ENCODE measurements around the gene SETD3. TPM values are rescaled to one million over a fixed set of nuclear protein-coding genes. Genes with fewer than 3 reads are reported as not detected.
A peak's percentile ranks its signal among the peaks of the same experiment; 100 is the strongest.

The SETD3 gene
- total and polyA plus RNA-seq, 2 experiments from 2014 or later, result 40.7 to 68.0 TPM

- TF ChIP-seq JUNB (IDR thresholded peaks at IDR 0.05; ENCODE audit: unreplicated experiment) (no peak), NANOG (IDR thresholded peaks at IDR 0.05; ENCODE audit: borderline replicate concordance) (no peak)
These were observed 92.8 kb downstream of the SETD3 start (continued) for GRCh38 chr14:99387880-99388279.

- H4K20me1 ChIP-seq (replicated peaks; ENCODE audit: insufficient read depth), result no peaks in the 10 kb centered on the region
- 0 out of 2 replicates have a peak, but pooled peaks cover 3% of the 10 kb centered on the region for H3K36me3 ChIP-seq (ENCODE audit: insufficient read depth)
- Mint-ChIP-seq H3K27ac (no peak overlapping the region), H3K27me3 (ENCODE audit: insufficient read depth, low read depth, poor library complexity) (peaks cover 11% of the 10 kb centered on the region), H3K36me3 (ENCODE audit: low read depth) (no peaks in the 10 kb centered on the region; the same call in 2 of the 3 replicates), H3K9me3 (peaks cover 4% of the 10 kb centered on the region; the same call in 2 of the 3 replicates), H3K4me3 (no peak overlapping the region), H3K4me1 (peaks cover 31% of the 10 kb centered on the region)
- no peak for ATAC-seq
- H3K4me1 ChIP-seq (ENCODE audit: insufficient read depth), result peaks cover 18% of the 10 kb centered on the region; the same call in 1 of the 2 replicates
- TF ChIP-seq, protein P1, sequence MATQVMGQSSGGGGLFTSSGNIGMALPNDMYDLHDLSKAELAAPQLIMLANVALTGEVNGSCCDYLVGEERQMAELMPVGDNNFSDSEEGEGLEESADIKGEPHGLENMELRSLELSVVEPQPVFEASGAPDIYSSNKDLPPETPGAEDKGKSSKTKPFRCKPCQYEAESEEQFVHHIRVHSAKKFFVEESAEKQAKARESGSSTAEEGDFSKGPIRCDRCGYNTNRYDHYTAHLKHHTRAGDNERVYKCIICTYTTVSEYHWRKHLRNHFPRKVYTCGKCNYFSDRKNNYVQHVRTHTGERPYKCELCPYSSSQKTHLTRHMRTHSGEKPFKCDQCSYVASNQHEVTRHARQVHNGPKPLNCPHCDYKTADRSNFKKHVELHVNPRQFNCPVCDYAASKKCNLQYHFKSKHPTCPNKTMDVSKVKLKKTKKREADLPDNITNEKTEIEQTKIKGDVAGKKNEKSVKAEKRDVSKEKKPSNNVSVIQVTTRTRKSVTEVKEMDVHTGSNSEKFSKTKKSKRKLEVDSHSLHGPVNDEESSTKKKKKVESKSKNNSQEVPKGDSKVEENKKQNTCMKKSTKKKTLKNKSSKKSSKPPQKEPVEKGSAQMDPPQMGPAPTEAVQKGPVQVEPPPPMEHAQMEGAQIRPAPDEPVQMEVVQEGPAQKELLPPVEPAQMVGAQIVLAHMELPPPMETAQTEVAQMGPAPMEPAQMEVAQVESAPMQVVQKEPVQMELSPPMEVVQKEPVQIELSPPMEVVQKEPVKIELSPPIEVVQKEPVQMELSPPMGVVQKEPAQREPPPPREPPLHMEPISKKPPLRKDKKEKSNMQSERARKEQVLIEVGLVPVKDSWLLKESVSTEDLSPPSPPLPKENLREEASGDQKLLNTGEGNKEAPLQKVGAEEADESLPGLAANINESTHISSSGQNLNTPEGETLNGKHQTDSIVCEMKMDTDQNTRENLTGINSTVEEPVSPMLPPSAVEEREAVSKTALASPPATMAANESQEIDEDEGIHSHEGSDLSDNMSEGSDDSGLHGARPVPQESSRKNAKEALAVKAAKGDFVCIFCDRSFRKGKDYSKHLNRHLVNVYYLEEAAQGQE (IDR thresholded peaks at IDR 0.05; ENCODE audit: unreplicated experiment), result no peak
- no peak for TF ChIP-seq ZNF331 (CRISPR knock-in tag; IDR thresholded peaks at IDR 0.05; ENCODE audit: low read depth)
- TF ChIP-seq, protein P2, sequence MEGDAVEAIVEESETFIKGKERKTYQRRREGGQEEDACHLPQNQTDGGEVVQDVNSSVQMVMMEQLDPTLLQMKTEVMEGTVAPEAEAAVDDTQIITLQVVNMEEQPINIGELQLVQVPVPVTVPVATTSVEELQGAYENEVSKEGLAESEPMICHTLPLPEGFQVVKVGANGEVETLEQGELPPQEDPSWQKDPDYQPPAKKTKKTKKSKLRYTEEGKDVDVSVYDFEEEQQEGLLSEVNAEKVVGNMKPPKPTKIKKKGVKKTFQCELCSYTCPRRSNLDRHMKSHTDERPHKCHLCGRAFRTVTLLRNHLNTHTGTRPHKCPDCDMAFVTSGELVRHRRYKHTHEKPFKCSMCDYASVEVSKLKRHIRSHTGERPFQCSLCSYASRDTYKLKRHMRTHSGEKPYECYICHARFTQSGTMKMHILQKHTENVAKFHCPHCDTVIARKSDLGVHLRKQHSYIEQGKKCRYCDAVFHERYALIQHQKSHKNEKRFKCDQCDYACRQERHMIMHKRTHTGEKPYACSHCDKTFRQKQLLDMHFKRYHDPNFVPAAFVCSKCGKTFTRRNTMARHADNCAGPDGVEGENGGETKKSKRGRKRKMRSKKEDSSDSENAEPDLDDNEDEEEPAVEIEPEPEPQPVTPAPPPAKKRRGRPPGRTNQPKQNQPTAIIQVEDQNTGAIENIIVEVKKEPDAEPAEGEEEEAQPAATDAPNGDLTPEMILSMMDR (conservative IDR thresholded peaks at IDR 0.05; ENCODE audit: low read depth in 2 of 2), result no peak
- TF ChIP-seq, protein P3, sequence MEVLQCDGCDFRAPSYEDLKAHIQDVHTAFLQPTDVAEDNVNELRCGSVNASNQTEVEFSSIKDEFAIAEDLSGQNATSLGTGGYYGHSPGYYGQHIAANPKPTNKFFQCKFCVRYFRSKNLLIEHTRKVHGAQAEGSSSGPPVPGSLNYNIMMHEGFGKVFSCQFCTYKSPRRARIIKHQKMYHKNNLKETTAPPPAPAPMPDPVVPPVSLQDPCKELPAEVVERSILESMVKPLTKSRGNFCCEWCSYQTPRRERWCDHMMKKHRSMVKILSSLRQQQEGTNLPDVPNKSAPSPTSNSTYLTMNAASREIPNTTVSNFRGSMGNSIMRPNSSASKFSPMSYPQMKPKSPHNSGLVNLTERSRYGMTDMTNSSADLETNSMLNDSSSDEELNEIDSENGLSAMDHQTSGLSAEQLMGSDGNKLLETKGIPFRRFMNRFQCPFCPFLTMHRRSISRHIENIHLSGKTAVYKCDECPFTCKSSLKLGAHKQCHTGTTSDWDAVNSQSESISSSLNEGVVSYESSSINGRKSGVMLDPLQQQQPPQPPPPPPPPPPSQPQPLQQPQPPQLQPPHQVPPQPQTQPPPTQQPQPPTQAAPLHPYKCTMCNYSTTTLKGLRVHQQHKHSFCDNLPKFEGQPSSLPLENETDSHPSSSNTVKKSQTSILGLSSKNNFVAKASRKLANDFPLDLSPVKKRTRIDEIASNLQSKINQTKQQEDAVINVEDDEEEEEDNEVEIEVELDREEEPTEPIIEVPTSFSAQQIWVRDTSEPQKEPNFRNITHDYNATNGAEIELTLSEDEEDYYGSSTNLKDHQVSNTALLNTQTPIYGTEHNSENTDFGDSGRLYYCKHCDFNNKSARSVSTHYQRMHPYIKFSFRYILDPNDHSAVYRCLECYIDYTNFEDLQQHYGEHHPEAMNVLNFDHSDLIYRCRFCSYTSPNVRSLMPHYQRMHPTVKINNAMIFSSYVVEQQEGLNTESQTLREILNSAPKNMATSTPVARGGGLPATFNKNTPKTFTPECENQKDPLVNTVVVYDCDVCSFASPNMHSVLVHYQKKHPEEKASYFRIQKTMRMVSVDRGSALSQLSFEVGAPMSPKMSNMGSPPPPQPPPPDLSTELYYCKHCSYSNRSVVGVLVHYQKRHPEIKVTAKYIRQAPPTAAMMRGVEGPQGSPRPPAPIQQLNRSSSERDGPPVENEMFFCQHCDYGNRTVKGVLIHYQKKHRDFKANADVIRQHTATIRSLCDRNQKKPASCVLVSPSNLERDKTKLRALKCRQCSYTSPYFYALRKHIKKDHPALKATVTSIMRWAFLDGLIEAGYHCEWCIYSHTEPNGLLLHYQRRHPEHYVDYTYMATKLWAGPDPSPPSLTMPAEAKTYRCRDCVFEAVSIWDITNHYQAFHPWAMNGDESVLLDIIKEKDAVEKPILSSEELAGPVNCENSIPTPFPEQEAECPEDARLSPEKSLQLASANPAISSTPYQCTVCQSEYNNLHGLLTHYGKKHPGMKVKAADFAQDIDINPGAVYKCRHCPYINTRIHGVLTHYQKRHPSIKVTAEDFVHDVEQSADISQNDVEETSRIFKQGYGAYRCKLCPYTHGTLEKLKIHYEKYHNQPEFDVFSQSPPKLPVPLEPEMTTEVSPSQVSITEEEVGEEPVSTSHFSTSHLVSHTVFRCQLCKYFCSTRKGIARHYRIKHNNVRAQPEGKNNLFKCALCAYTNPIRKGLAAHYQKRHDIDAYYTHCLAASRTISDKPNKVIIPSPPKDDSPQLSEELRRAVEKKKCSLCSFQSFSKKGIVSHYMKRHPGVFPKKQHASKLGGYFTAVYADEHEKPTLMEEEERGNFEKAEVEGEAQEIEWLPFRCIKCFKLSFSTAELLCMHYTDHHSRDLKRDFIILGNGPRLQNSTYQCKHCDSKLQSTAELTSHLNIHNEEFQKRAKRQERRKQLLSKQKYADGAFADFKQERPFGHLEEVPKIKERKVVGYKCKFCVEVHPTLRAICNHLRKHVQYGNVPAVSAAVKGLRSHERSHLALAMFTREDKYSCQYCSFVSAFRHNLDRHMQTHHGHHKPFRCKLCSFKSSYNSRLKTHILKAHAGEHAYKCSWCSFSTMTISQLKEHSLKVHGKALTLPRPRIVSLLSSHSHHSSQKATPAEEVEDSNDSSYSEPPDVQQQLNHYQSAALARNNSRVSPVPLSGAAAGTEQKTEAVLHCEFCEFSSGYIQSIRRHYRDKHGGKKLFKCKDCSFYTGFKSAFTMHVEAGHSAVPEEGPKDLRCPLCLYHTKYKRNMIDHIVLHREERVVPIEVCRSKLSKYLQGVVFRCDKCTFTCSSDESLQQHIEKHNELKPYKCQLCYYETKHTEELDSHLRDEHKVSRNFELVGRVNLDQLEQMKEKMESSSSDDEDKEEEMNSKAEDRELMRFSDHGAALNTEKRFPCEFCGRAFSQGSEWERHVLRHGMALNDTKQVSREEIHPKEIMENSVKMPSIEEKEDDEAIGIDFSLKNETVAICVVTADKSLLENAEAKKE (CRISPR knock-in tag; IDR thresholded peaks at IDR 0.05), result no peak
- no peak for TF ChIP-seq EZH2 (IDR thresholded peaks at IDR 0.05; ENCODE audit: low read depth, unreplicated experiment)
- no peak for TF ChIP-seq CREB1 (CRISPR knock-in tag; IDR thresholded peaks at IDR 0.05; ENCODE audit: low read depth)
- no peak for TF ChIP-seq ZNF114 (CRISPR knock-in tag; IDR thresholded peaks at IDR 0.05)
- no peak overlapping the region for H3K27ac ChIP-seq (ENCODE audit: low read depth)
- H3K4me3 ChIP-seq, result no peak overlapping the region
- no peaks in the 10 kb centered on the region for H3F3A ChIP-seq (replicated peaks; ENCODE audit: low read depth)
- H3K27me3 ChIP-seq (ENCODE audit: insufficient read depth), result no peaks in the 10 kb centered on the region
- no peaks in the 10 kb centered on the region for H3K9me2 ChIP-seq (ENCODE audit: insufficient read depth)
- peak overlapping the region; percentile 51; the same call in 1 of the 2 replicates for H3K4me2 ChIP-seq
- no peaks in the 10 kb centered on the region for H3K79me2 ChIP-seq (replicated peaks; ENCODE audit: insufficient read depth)
- peak overlapping the region; percentile 95 for H2AFZ ChIP-seq
- DNase-seq (ENCODE audit: low spot score), result no peak
These were observed 95.9 kb downstream of the SETD3 start for GRCh38 chr14:99384450-99385417.
